OCI-LY7 (cell line): ENCODE results near the gene GPD1L. TPM values are rescaled to one million over a fixed set of nuclear protein-coding genes. Genes with fewer than 3 reads are reported as not detected.

Source experiments
- BruUV-seq: library from RNA; stranded (reverse); fragments of 400-500 nt; replicated peaks from 2 replicates; lab custom pipeline; 2021; lab: Mats Ljungman, UMichigan
- CTCF ChIA-PET: fragments of 300-600 bp; sonication (Branson Sonifier 250); formaldehyde crosslinking; loops from one replicate; lab custom pipeline; 2022; ENCODE audit warnings: antibody characterized with exemption; ENCODE audit not compliant: unreplicated experiment; lab: Charles Lee
- POLR2A ChIA-PET: fragments of 300-600 bp; sonication (Branson Sonifier 250); formaldehyde crosslinking; loops from one replicate; lab custom pipeline; 2022; ENCODE audit warnings: antibody characterized with exemption; lab: Charles Lee
- DNase-seq: peaks from one replicate; pipeline ENCODE4 v3.0.0-alpha.2; 2015; ENCODE audit warnings: low spot score
- H2AFZ ChIP-seq: fragments of 200-600 bp; sonication (generic), shearing (Covaris generic); 2 replicates; pipeline ENCODE4 v1.6.1; 2014; ENCODE audit warnings: mild to moderate bottlenecking, antibody characterized with exemption, low read length, moderate library complexity
- H3K27ac ChIP-seq: fragments of 200-600 bp; sonication (generic); 2 replicates; pipeline ENCODE4 v1.5.1; 2014; ENCODE audit warnings: mixed run types, low read depth, mild to moderate bottlenecking, moderate library complexity, low read length, inconsistent platforms; ENCODE audit not compliant: poor library complexity, severe bottlenecking
- H3K36me3 ChIP-seq: fragments of 200-600 bp; sonication (generic); 2 replicates; pipeline ENCODE4 v1.6.1; 2014; ENCODE audit warnings: mild to moderate bottlenecking, antibody characterized with exemption, low read length, moderate library complexity, mixed read lengths; ENCODE audit not compliant: insufficient read depth
- H3K4me1 ChIP-seq: fragments of 200-600 bp; sonication (generic); 2 replicates; pipeline ENCODE4 v1.5.1; 2014; ENCODE audit warnings: mild to moderate bottlenecking, low read length; ENCODE audit not compliant: insufficient read depth, poor library complexity, severe bottlenecking
- H3K4me2 ChIP-seq: fragments of 200-600 bp; sonication (generic); 2 replicates; pipeline ENCODE4 v1.6.1; 2014; ENCODE audit warnings: mild to moderate bottlenecking, low read length
- H3K4me3 ChIP-seq: fragments of 200-600 bp; sonication (generic); 2 replicates; pipeline ENCODE4 v1.5.1; 2014; ENCODE audit warnings: mild to moderate bottlenecking, low read depth, low read length; ENCODE audit not compliant: poor library complexity, severe bottlenecking
- H3K79me2 ChIP-seq: fragments of 200-600 bp; sonication (generic); 2 replicates; pipeline ENCODE4 v1.6.1; 2016; ENCODE audit warnings: low read depth, mild to moderate bottlenecking, low read length, moderate library complexity, mixed read lengths; ENCODE audit not compliant: insufficient read depth
- H3K9me2 ChIP-seq: fragments of 200-600 bp; sonication (generic); 2 replicates; pipeline ENCODE4 v1.6.1; 2016; ENCODE audit warnings: mild to moderate bottlenecking, low read length, mixed read lengths; ENCODE audit not compliant: insufficient read depth
- H3K9me3 ChIP-seq: fragments of 200-600 bp; sonication (generic); 2 replicates; pipeline ENCODE4 v1.6.1; 2014; ENCODE audit warnings: mild to moderate bottlenecking, mixed run types, low read length, mixed read lengths
- H4K20me1 ChIP-seq: fragments of 200-600 bp; sonication (generic); 2 replicates; pipeline ENCODE4 v1.6.1; 2014; ENCODE audit warnings: mild to moderate bottlenecking, antibody characterized with exemption, low read length, moderate library complexity, mixed read lengths; ENCODE audit not compliant: insufficient read depth
- CTCF ChIP-seq: fragments of 200-600 bp; sonication (generic); conservative IDR thresholded peaks from 2 replicates; pipeline ENCODE4 v1.5.1; 2014; ENCODE audit warnings: mild to moderate bottlenecking, antibody characterized with exemption, low read length, moderate library complexity, mixed read lengths
- EZH2phosphoT487 ChIP-seq: fragments of 200-600 bp; sonication (generic); IDR thresholded peaks from 2 replicates; pipeline ENCODE4 v1.6.1; 2018; ENCODE audit warnings: low read depth, borderline replicate concordance, mild to moderate bottlenecking, mixed run types, antibody characterized with exemption, low read length, moderate library complexity, mixed read lengths
- intact Hi-C: fragments of 100-400 bp; cut with micrococcal nuclease; formaldehyde crosslinking; loops from one replicate; pipeline ENCODE4 v1.10.0; 2022; ENCODE audit not compliant: unreplicated experiment
- total RNA-seq, 2 experiments: library from RNA; depleted of rRNA in 1 of 2; stranded (reverse); fragments of >200 nt in 1 of 2; shearing (Covaris generic) in 1 of 2; gene quantifications; 2 replicates each; pipeline ENCODE4 v1.2.3, GENCODE V29; 2014 to 2022

GPD1L gene
- total RNA-seq, 2 experiments from 2014 or later, result 27.5 to 29.2 TPM

DNA sequence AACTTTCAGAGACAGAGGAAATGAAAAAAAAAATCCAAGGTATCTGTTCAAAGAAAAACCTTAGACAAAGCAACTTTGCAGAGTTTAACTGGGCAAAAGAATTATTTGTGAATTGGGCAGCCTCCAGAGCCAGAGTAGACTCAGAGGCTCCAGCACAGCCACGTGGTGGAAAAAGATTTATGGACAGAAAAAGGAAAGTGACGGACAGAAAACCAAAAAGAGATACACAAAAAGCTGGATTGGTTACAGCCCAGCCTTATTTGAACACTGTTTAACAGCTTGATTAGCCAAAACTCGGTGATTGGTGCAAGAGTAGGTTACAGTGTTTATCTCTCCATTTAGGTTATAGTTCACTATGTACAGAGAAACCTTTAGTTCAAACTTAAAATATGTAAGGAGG is 23.7 kb upstream of the GPD1L start:
- H3K4me3 ChIP-seq, result no peak overlapping the region
- H3K4me1 ChIP-seq, result peaks cover 4% of the 10 kb centered on the region
- CTCF ChIA-PET, result no interaction called here
- no peak for TF ChIP-seq EZH2phosphoT487
- no peak for TF ChIP-seq CTCF
- H3K4me2 ChIP-seq, result no peak overlapping the region
- H3K9me2 ChIP-seq, result no peaks in the 10 kb centered on the region
- H4K20me1 ChIP-seq, result no peaks in the 10 kb centered on the region
- no peak for DNase-seq
- POLR2A ChIA-PET, result no interaction called here
- no peak overlapping the region for H3K27ac ChIP-seq
- H3K79me2 ChIP-seq, result no peaks in the 10 kb centered on the region
- peak overlapping the region; percentile 60; the same call in 1 of the 2 replicates for H2AFZ ChIP-seq
- BruUV-seq, result no TSS peak
- intact Hi-C loops, result no loop called here
- H3K36me3 ChIP-seq, result no peaks in the 10 kb centered on the region; the same call in 1 of the 2 replicates
- H3K9me3 ChIP-seq, result peaks cover 8% of the 10 kb centered on the region

DNA sequence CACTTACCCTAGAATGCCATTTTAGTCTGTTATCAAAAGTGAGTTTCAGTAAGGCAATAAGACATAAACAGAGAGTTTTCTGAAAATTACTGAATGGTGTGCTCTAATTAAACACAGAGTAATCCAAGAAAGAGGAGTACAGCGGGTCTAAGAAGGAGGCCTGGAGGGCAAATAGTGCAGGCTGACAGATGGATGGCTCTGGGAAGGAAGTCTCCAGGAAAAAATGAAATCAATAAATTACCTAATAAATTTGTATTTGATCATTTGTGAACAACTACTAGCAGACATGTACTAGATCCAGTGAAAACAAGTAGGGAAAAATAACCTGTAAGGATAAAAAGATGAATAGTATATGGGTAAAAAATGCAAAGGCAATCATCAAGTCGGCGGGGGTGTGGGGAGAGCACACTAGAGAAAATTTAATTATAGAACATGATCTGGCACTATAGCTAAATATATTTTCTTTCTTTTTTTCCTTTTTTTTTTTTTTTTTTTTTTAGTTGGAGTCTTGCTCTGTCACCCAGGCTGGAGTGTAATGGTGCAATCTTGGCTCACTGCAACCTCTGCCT is 22.6 kb upstream of the GPD1L start:
- H3K27ac ChIP-seq, result no peak overlapping the region
- ChIA-PET CTCF (no interaction called here), POLR2A (interaction anchor here (0.6 kb wide), 1 partner anchor 233 kb away, joined by 4 read pairs; no protein-coding TSS in a partner anchor)
- no peak overlapping the region for H3K4me3 ChIP-seq
- H3K9me2 ChIP-seq, result no peaks in the 10 kb centered on the region
- DNase-seq, result no peak
- no peaks in the 10 kb centered on the region for H4K20me1 ChIP-seq
- H2AFZ ChIP-seq, result no peak overlapping the region
- no peak overlapping the region for H3K4me2 ChIP-seq
- peaks cover under 1% of the 10 kb centered on the region for H3K4me1 ChIP-seq
- no peaks in the 10 kb centered on the region; the same call in 1 of the 2 replicates for H3K36me3 ChIP-seq
- no peak for TF ChIP-seq CTCF
- no peak for TF ChIP-seq EZH2phosphoT487
- peaks cover 8% of the 10 kb centered on the region for H3K9me3 ChIP-seq
- no TSS peak for BruUV-seq
- no peaks in the 10 kb centered on the region for H3K79me2 ChIP-seq
- intact Hi-C loops, result no loop called here

- Histone ChIP-seq H2AFZ (no peak overlapping the region), H3K4me1 (no peaks in the 10 kb centered on the region), H3K4me2 (no peak overlapping the region), H3K79me2 (no peaks in the 10 kb centered on the region), H3K36me3 (no peaks in the 10 kb centered on the region; the same call in 1 of the 2 replicates), H3K9me2 (no peaks in the 10 kb centered on the region), H4K20me1 (no peaks in the 10 kb centered on the region), H3K27ac (no peak overlapping the region), H3K9me3 (peaks cover 17% of the 10 kb centered on the region), H3K4me3 (no peak overlapping the region)
- TF ChIP-seq EZH2phosphoT487 (no peak), CTCF (no peak)
- ChIA-PET POLR2A (interaction anchor here (0.5 to 1.4 kb wide), 2 partner anchors 8 to 59 kb away, joined by 3 read pairs; no protein-coding TSS in a partner anchor), CTCF (no interaction called here)
- no TSS peak for BruUV-seq
- intact Hi-C loops, result no loop called here
- DNase-seq, result no peak
Measured at GRCh38 chr3:32084870-32085269, 21.6 kb upstream of the GPD1L start.
